Measurements from ENCODE around the gene PRUNE1. TPM values are rescaled to one million over a fixed set of nuclear protein-coding genes. Genes with fewer than 3 reads are reported as not detected.

PRUNE1 gene
- total RNA-seq, 4 donors from 2014 or later, result 16.5 to 24.2 (median 20.4) TPM

- Histone ChIP-seq H3K27ac (no peak overlapping the region), H3K4me3 (no peak overlapping the region), H3K4me1 (peaks cover 12% of the 10 kb centered on the region), H3K27me3 (no peaks in the 10 kb centered on the region), H3K9me3 (no peaks in the 10 kb centered on the region), H3K36me3 (peaks cover 9% of the 10 kb centered on the region)
- WGBS, result 78% methylated on average over 2 of the region's 2 CpGs
- DNase-seq (ENCODE audit: low spot score in 2 of 2), result no peak
- TF ChIP-seq POLR2AphosphoS5 (IDR thresholded peaks at IDR 0.05) (no peak), POLR2A (IDR thresholded peaks at IDR 0.05) (no peak), CTCF (IDR thresholded peaks at IDR 0.05) (no peak), EP300 (IDR thresholded peaks at IDR 0.05) (no peak)
Measured at GRCh38 chr1:151013518-151013917, 5.3 kb downstream of the PRUNE1 start.

DNA sequence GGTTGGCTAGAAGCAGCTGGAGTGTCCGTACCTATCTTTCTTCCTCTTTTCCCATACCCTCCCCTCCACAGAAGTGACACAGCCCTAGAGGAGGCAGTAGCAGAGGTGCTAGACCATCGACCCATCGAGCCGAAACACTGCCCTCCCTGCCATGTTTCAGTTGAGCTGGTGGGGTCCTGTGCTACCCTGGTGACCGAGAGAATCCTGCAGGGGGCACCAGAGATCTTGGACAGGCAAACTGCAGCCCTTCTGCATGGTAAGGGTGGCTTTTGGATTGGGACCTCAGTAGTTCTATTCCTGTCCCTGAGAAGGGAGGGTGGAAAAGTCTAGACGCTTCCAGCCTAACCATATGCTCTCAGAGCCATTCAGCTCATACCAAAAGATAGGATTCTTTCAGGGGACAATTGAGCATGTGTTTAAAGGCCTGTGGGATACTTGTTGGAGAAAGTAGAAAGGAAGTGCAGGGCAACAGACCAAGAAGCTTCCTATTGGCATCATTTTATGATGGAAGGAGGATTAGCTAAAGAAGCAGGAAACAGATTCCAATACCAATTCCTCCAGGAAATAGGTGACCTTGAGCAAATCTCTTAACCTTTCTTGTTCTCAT, 16.4 kb downstream of the PRUNE1 start:
- peak; percentile 51 to 73 for TF ChIP-seq CTCF (IDR thresholded peaks at IDR 0.05)
- TF ChIP-seq EP300 (IDR thresholded peaks at IDR 0.05), result no peak
- WGBS, result 31% methylated on average over 6 of the region's 6 CpGs
- DNase-seq (ENCODE audit: low spot score in 2 of 2), result peak; percentile 84
- Histone ChIP-seq H3K9me3 (no peaks in the 10 kb centered on the region), H3K27me3 (no peaks in the 10 kb centered on the region), H3K27ac (no peak overlapping the region), H3K36me3 (peaks cover 42% of the 10 kb centered on the region), H3K4me3 (no peak overlapping the region), H3K4me1 (peaks cover 4% of the 10 kb centered on the region)

DNA sequence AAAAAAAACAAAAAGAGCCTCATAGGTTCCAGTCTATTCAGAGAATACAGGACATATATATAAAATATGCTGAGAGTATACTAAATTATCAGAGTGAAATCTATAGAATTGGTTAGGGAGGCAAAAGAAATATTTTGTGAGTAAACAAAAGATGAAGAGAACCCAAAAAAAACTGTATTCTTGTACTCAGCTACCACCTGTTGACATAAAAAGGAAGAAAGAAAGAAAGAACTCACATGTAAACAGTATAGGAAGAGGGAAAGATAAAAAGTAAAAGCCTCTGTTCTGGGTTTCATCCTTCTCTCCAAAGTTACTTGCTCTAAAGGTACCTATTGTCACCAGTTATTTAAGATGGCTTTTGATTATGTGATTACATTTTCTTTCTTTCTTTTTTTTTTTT, 18.2 kb downstream of the PRUNE1 start:
- Histone ChIP-seq H3K4me1 (peaks cover 4% of the 10 kb centered on the region), H3K27me3 (no peaks in the 10 kb centered on the region), H3K36me3 (peaks cover 60% of the 10 kb centered on the region), H3K9me3 (no peaks in the 10 kb centered on the region), H3K4me3 (no peak overlapping the region), H3K27ac (no peak overlapping the region)
- TF ChIP-seq CTCF (IDR thresholded peaks at IDR 0.05) (no peak), EP300 (IDR thresholded peaks at IDR 0.05) (no peak), POLR2A (IDR thresholded peaks at IDR 0.05) (no peak), POLR2AphosphoS5 (IDR thresholded peaks at IDR 0.05) (no peak)
- DNase-seq (ENCODE audit: low spot score in 2 of 2), result no peak

GRCh38 chr1:151032164-151032563, 23.9 kb downstream of the PRUNE1 start:
- Histone ChIP-seq H3K36me3 (peaks cover 66% of the 10 kb centered on the region), H3K9me3 (no peaks in the 10 kb centered on the region), H3K4me1 (peaks cover 15% of the 10 kb centered on the region), H3K27ac (no peak overlapping the region), H3K27me3 (no peaks in the 10 kb centered on the region), H3K4me3 (no peak overlapping the region)
- no peak for DNase-seq (ENCODE audit: low spot score in 2 of 2)
- WGBS, result 98% methylated on average over 8 of the region's 8 CpGs
- TF ChIP-seq EP300 (IDR thresholded peaks at IDR 0.05), result no peak
- no peak for TF ChIP-seq CTCF (IDR thresholded peaks at IDR 0.05)

DNA sequence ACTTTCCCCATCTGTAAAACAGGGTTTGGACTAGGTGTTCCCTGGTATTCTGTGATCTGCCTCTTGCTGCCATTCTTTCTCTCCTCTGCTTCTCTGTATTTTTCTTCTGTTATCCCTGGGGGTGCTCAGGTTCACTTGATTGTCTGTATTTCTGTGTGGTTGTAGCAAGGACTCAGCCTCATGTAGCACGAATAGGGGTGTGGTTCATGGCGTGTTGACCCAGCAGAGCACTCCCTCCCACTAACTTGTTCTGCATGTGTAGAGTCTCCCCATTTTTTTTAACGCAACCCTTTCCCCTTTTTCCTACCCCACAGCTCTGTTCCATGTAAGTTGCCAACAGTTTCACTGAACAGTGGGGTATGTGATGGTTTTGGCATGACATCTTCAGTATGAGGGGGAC, 26.9 kb downstream of the PRUNE1 start:
- 61% methylated on average over 3 of the region's 3 CpGs for WGBS
- no peak for DNase-seq (ENCODE audit: low spot score in 2 of 2)
- Histone ChIP-seq H3K4me3 (no peak overlapping the region), H3K9me3 (no peaks in the 10 kb centered on the region), H3K4me1 (peaks cover 19% of the 10 kb centered on the region), H3K27ac (peak overlapping the region; percentile 1), H3K27me3 (no peaks in the 10 kb centered on the region), H3K36me3 (peaks cover 37% of the 10 kb centered on the region)
- no peak for TF ChIP-seq POLR2A (IDR thresholded peaks at IDR 0.05)
- TF ChIP-seq POLR2AphosphoS5 (IDR thresholded peaks at IDR 0.05), result no peak
- no peak for TF ChIP-seq CTCF (IDR thresholded peaks at IDR 0.05)
- TF ChIP-seq EP300 (IDR thresholded peaks at IDR 0.05), result no peak
